Activated naive CD8-positive, alpha-beta T cell treated with anti-CD3 and anti-CD28 coated beads, Interleukin-2, amount 10 ng/mL, durations not matched to agents 7 days and 5 days (primary cell): Measurements from ENCODE around the gene RAB8A. TPM values are rescaled to one million over a fixed set of nuclear protein-coding genes. Genes with fewer than 3 reads are reported as not detected.
"Not testable (repeated sequence)": the region's sequence is repeated elsewhere in the genome, so short reads cannot be mapped to it uniquely, and the experiment has no call there.

Experiments used
- ATAC-seq: fragments of 150-1000 bp; cut with Tn5 transposase; one replicate; pipeline ENCODE4 v1.10.0; 2021; ENCODE audit warnings: low read depth, moderate library complexity
- POLR2A ChIA-PET: fragments of 350-600 bp; sonication (Branson Sonifier 250); formaldehyde crosslinking; loops from one replicate; lab custom pipeline; 2021; ENCODE audit warnings: antibody characterized with exemption; lab: Charles Lee
- DNase-seq: peaks from one replicate; pipeline ENCODE4 v3.0.0; 2021
- H3K27ac Mint-ChIP-seq: one replicate; pipeline ENCODE4 v1.8.0; 2022; ENCODE audit warnings: mild to moderate bottlenecking, mixed read lengths
- H3K27me3 Mint-ChIP-seq: one replicate; pipeline ENCODE4 v1.8.0; 2022; ENCODE audit warnings: mild to moderate bottlenecking, moderate library complexity, mixed read lengths
- H3K36me3 Mint-ChIP-seq: one replicate; pipeline ENCODE4 v1.8.0; 2021; ENCODE audit warnings: mild to moderate bottlenecking, mixed read lengths
- H3K4me1 Mint-ChIP-seq: one replicate; pipeline ENCODE4 v1.8.0; 2021; ENCODE audit warnings: mixed read lengths
- H3K4me3 Mint-ChIP-seq: one replicate; pipeline ENCODE4 v1.8.0; 2022; ENCODE audit warnings: mild to moderate bottlenecking, moderate library complexity, mixed read lengths
- H3K9me3 Mint-ChIP-seq: one replicate; pipeline ENCODE4 v1.8.0; 2021; ENCODE audit warnings: mixed read lengths
- total RNA-seq, 2 experiments: library from RNA; stranded (reverse); gene quantifications; one replicate each; pipeline ENCODE4 v1.2.3, GENCODE V29; 2021

The RAB8A gene
- total RNA-seq, 2 experiments from 2014 or later: 133 to 153 TPM

GRCh38 chr19:16087940-16088339 lies 23.7 kb upstream of the RAB8A start:
- peaks cover 60% of the 10 kb centered on the region for H3K36me3 Mint-ChIP-seq
- no peak for ATAC-seq
- peak overlapping the region; percentile 67 for H3K27ac Mint-ChIP-seq
- peaks cover 46% of the 10 kb centered on the region for H3K4me1 Mint-ChIP-seq
- POLR2A ChIA-PET: interaction anchor here (6.4 kb wide), 1 partner anchor 14 kb away, joined by 100 read pairs; the partner anchor contains the start of gene TPM4
- no peaks in the 10 kb centered on the region for H3K27me3 Mint-ChIP-seq
- no peak for DNase-seq
- no peaks in the 10 kb centered on the region for H3K9me3 Mint-ChIP-seq
- no peak overlapping the region for H3K4me3 Mint-ChIP-seq

DNA sequence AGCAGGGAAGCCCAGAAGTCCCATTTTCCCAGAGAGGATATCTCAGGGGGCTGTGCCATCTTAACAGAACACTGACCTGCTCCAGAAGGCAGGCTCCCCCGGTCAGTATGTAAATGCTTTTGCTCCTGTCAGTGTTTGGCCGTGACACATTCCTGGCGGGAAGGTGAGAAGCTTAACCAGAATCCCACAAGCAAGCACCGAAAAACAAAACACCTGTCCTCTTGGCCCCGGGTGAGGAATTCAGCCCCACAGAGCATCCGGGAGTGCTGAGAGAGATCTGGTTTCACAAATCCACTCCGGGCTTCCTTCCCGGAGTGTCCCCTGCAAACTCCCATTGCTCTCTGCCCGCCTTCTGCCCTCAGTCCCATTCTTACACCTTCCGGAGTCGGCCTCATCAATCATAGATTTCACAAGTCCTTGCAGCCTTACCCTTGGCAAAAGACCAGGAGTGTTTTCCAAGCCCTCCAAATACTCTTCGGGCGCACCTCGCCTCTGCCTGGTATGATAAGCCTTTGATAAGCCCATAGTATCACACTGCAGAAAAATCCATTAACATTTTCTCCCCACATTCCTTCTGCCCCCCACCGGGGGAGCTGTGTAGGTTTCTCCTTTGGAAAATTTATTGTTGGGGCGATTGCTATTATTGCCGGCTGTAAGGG lies 23.2 kb upstream of the RAB8A start:
- no peak for DNase-seq
- H3K27me3 Mint-ChIP-seq: no peaks in the 10 kb centered on the region
- H3K36me3 Mint-ChIP-seq: peaks cover 61% of the 10 kb centered on the region
- no peak overlapping the region for H3K4me3 Mint-ChIP-seq
- H3K9me3 Mint-ChIP-seq: no peaks in the 10 kb centered on the region
- H3K4me1 Mint-ChIP-seq: peaks cover 47% of the 10 kb centered on the region
- no peak for ATAC-seq
- POLR2A ChIA-PET: interaction anchor here (6.4 kb wide), 1 partner anchor 14 kb away, joined by 100 read pairs; the partner anchor contains the start of gene TPM4
- H3K27ac Mint-ChIP-seq: peak overlapping the region; percentile 67

DNA sequence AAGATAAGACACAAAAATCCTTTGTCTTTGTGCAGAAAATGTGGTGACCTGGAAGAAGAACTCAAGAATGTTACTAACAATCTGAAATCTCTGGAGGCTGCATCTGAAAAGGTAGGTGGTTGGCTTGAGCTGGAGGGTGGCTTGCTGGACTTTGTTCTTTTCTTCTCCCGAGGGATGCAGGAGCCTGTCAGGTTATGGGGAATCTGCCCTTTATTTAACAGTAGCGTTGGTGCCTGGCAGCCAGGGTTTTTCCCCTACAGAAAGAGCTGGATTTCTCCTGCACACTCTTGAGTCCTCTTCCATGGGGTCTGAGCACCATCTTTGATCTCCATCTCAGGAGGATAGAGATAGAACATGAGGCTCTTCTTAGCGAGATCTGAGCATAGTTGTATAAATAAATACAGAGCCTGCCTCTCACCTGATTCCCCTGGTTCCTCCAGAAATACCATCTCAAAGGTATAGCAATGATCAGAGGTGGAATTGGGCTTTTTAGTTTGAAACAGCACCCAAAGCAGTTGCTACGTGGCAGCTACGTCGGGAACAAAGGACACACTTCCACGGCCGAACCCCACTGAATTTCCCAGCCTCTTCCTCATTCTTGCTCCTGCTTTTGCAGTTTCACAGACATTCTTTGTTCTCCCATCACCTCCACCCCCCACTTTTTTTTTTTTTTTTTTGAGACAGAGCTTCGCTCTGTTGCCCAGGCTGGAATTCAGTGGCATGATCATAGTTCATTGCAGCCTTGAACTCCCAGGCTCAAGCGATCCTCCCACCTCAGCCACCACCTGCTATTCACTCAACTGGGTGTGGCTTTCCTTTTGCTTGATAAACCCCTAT lies 22.5 kb upstream of the RAB8A start:
- Mint-ChIP-seq H3K4me1 (peaks cover 49% of the 10 kb centered on the region), H3K27me3 (no peaks in the 10 kb centered on the region), H3K36me3 (peaks cover 62% of the 10 kb centered on the region), H3K9me3 (no peaks in the 10 kb centered on the region), H3K4me3 (no peak overlapping the region), H3K27ac (peak overlapping the region; percentile 56)
- POLR2A ChIA-PET: no interaction called here
- DNase-seq (no peak), ATAC-seq (no peak)

DNA sequence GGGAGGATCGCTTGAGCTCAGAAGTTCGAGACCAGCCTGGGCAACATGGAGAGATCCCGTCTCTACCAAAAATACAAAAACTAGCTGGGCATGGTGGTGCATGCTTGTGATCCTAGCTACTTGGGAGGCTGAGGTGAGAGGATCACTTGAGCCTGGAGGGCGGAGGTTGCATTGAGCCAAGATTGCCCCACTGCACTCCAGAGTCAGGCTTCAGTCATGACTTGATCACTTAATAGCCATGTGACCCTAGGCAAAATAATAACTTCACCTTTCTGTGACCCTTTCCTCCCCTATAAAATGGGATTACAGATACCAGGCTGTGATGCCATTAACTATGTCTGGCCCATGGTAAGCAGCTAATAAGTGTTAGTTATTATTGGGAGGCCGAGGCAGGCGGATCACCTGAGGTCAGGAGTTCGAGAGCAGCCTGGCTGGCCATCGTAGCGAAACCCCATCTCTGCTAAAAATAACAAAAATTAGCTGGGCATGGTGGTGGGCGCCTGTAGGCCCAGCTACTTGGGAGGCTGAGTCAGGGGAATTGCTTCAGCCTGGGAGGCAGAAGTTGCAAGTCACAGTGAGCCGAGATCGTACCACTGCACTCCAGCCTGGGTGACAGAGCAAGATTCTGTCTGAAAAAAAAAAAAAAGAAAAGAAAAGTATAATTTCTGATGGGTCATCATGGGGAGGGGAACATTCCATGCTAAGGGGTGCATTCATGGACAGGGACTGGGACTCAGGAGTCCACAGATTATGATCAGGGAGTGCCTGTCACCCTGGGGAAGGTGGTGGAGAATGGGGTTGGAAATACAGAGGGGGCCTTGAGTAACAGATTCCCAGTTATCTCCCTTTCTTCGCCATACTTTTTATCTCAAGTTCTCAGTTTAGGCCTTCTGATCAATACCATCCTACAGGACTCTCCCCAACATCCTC lies 19.9 kb upstream of the RAB8A start:
- Mint-ChIP-seq H3K27ac (no peak overlapping the region), H3K27me3 (no peaks in the 10 kb centered on the region), H3K36me3 (peaks cover 63% of the 10 kb centered on the region), H3K4me1 (peaks cover 40% of the 10 kb centered on the region), H3K4me3 (no peak overlapping the region), H3K9me3 (no peaks in the 10 kb centered on the region)
- DNase-seq (no peak), ATAC-seq (no peak)
- POLR2A ChIA-PET: interaction anchor here (0.8 to 2.0 kb wide), 3 partner anchors 16 to 52 kb away, joined by 3 to 5 read pairs (median 3); partner anchors contain the start of genes HSH2D and TPM4

- DNase-seq (no peak), ATAC-seq (peak; percentile 41)
- Mint-ChIP-seq H3K27me3 (no peaks in the 10 kb centered on the region), H3K4me1 (peaks cover 33% of the 10 kb centered on the region), H3K36me3 (peaks cover 67% of the 10 kb centered on the region), H3K4me3 (peak overlapping the region; percentile 54), H3K27ac (peak overlapping the region; percentile 72), H3K9me3 (no peaks in the 10 kb centered on the region)
- POLR2A ChIA-PET: interaction anchor here (0.9 to 3.5 kb wide), 12 partner anchors 8 to 92 kb away, joined by 3 to 23 read pairs (median 4); partner anchors contain the start of gene FAM32A
These were observed 17.2 kb upstream of the RAB8A start for GRCh38 chr19:16094360-16095070.

GRCh38 chr19:16095071-16095571 lies 16.6 kb upstream of the RAB8A start:
- POLR2A ChIA-PET: interaction anchor here (0.6 to 3.5 kb wide), 12 partner anchors 9 to 961 kb away, joined by 3 to 23 read pairs (median 4); partner anchors contain the start of gene FAM32A
- H3K36me3 Mint-ChIP-seq: peaks cover 67% of the 10 kb centered on the region
- peak overlapping the region; percentile 54 for H3K4me3 Mint-ChIP-seq
- H3K4me1 Mint-ChIP-seq: peaks cover 33% of the 10 kb centered on the region
- peak overlapping the region; percentile 72 for H3K27ac Mint-ChIP-seq
- no peaks in the 10 kb centered on the region for H3K9me3 Mint-ChIP-seq
- DNase-seq (no peak), ATAC-seq (peak; percentile 67)
- no peaks in the 10 kb centered on the region for H3K27me3 Mint-ChIP-seq

- POLR2A ChIA-PET: interaction anchor here (0.7 to 3.5 kb wide), 4 partner anchors 10 to 96 kb away, joined by 4 to 23 read pairs (median 9); no protein-coding TSS in a partner anchor
- Mint-ChIP-seq H3K4me3 (no peak overlapping the region), H3K27me3 (no peaks in the 10 kb centered on the region), H3K4me1 (peaks cover 33% of the 10 kb centered on the region), H3K9me3 (no peaks in the 10 kb centered on the region), H3K27ac (peak overlapping the region; percentile 70), H3K36me3 (peaks cover 66% of the 10 kb centered on the region)
- ATAC-seq (no peak), DNase-seq (no peak)
These were observed 15.3 kb upstream of the RAB8A start for GRCh38 chr19:16096280-16096855.

GRCh38 chr19:16098416-16098768 lies 13.3 kb upstream of the RAB8A start:
- H3K4me1 Mint-ChIP-seq: peaks cover 23% of the 10 kb centered on the region
- no peak for DNase-seq
- POLR2A ChIA-PET: interaction anchor here (0.9 to 1.0 kb wide), 2 partner anchors 22 to 36 kb away, joined by 3 read pairs; partner anchors contain the start of gene TPM4
- H3K4me3 Mint-ChIP-seq: no peak overlapping the region
- no peak for ATAC-seq
- H3K36me3 Mint-ChIP-seq: peaks cover 61% of the 10 kb centered on the region
- no peaks in the 10 kb centered on the region for H3K27me3 Mint-ChIP-seq
- no peak overlapping the region for H3K27ac Mint-ChIP-seq
- no peaks in the 10 kb centered on the region for H3K9me3 Mint-ChIP-seq

DNA sequence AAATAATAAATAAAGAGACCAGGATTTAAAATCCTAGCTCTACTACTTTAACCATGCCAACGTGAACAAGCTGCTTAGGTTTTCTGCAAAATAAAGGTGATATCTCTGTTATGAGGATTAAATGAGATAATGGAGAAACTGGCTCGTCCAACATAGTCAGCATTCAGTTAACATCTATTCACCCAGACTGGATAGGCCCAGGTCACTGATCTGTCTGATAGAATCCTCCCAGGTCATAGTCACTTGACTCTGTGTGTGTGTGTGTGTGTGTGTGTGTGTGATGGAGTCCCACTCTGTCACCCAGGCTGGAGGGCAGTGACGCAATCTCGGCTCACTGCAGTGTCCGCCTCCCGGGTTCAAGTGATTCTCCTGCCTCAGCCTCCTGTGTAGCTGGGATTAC lies 12.9 kb upstream of the RAB8A start:
- Mint-ChIP-seq H3K9me3 (no peaks in the 10 kb centered on the region), H3K27ac (no peak overlapping the region), H3K36me3 (peaks cover 61% of the 10 kb centered on the region), H3K4me3 (no peak overlapping the region), H3K4me1 (peaks cover 19% of the 10 kb centered on the region), H3K27me3 (no peaks in the 10 kb centered on the region)
- ATAC-seq: no peak
- POLR2A ChIA-PET: interaction anchor here (0.9 to 1.0 kb wide), 3 partner anchors 16 to 36 kb away, joined by 3 read pairs; partner anchors contain the start of gene TPM4
- no peak for DNase-seq

- H3K27ac Mint-ChIP-seq, H3K27me3 Mint-ChIP-seq, ATAC-seq, H3K4me3 Mint-ChIP-seq, DNase-seq, H3K9me3 Mint-ChIP-seq: not testable (repeated sequence)
- POLR2A ChIA-PET: interaction anchor here (0.7 to 2.5 kb wide), 6 partner anchors 10 to 50 kb away, joined by 3 to 7 read pairs (median 5); partner anchors contain the start of gene TPM4
- peaks cover 59% of the 10 kb centered on the region for H3K36me3 Mint-ChIP-seq
- H3K4me1 Mint-ChIP-seq: peaks cover 19% of the 10 kb centered on the region
These were observed 12.2 kb upstream of the RAB8A start for GRCh38 chr19:16099314-16099965.

DNA sequence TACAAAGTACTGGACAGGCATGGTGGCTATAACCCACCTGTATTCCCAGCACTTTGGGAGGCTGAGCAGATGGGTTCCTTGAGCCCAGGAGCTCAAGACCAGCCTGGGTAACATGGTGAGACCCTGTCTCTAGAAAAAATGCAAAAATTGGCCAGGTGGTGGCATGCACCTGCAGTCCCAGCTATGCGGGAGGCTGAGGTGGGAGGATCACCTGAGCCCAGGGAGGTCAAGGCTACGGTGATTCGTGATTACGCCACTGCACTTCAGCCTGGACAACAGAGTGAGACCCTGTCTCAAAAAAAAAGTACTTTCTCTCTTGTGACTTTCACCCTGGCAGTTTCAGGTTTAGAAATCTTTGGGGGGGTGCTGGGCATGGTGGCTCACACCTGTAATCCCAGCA lies 11.2 kb upstream of the RAB8A start:
- Mint-ChIP-seq H3K27ac (no peak overlapping the region), H3K36me3 (peaks cover 49% of the 10 kb centered on the region)
- POLR2A ChIA-PET: interaction anchor here (1.0 to 2.5 kb wide), 4 partner anchors 9 to 30 kb away, joined by 4 to 7 read pairs (median 6); partner anchors contain the start of gene TPM4

More for the DNA sequence above, 11.2 kb upstream of the RAB8A start:
- Mint-ChIP-seq H3K4me3 (no peak overlapping the region), H3K9me3 (no peaks in the 10 kb centered on the region), H3K4me1 (peaks cover 9% of the 10 kb centered on the region), H3K27me3 (no peaks in the 10 kb centered on the region)
- ATAC-seq (no peak), DNase-seq (no peak)
